IPS-NIHi7 (cell line): ENCODE data around the gene RBM23.

ENCODE experiments used
- DNase-seq: peaks from one replicate; pipeline ENCODE4 v3.0.0; 2012; ENCODE audit warnings: mixed read lengths; ENCODE audit errors: extremely low spot score

Gene RBM23

DNA sequence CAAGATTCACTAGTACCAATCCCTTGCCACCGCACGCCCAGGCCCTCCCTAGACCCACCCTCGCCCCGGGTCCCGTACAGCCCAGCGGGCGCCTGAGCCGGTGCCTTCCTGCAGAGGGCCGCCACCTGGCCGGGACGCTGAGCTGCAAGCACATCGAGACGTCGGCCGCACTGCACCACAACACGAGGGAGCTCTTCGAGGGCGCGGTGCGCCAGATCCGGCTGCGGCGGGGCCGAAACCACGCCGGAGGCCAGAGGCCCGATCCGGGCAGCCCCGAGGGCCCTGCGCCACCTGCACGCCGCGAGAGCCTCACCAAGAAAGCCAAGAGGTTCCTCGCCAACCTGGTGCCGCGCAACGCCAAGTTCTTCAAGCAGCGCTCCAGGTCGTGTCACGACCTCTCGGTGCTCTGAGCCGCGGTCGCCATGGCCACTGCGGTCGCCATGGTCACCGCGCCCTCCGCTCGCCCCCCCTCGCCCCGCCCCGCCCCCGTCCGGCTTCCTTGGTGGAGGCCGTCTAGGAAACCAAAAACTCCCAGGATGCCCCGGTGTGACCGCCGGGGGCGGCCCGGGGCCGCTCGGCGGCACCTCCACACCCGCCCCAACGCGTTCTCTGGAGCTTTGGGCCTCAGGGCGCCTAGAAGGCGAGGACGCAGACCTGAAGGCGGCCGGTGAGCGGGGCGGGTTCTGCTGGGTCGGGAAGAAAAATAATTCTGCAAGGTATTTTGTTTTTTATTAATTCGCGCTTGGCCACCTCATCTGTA is 32.3 kb downstream of the RBM23 start:
- peak; percentile 77 for DNase-seq

DNA sequence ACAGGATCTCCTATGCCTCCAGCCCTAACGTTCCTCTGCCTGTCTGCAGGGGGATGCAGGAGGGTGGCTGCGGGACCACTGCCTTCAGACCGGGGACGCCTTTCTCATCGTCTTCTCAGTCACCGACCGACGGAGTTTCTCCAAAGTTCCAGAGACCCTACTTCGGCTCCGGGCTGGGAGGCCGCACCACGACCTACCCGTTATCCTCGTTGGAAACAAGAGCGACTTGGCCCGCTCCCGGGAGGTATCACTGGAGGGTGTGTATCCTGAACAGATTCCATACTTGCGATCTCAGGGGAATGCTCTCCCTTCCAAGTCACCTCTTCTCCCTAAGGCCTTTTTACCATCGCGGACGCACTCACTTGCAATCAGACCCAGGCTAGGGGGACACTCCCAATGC is 33.0 kb downstream of the RBM23 start:
- no peak for DNase-seq

DNA sequence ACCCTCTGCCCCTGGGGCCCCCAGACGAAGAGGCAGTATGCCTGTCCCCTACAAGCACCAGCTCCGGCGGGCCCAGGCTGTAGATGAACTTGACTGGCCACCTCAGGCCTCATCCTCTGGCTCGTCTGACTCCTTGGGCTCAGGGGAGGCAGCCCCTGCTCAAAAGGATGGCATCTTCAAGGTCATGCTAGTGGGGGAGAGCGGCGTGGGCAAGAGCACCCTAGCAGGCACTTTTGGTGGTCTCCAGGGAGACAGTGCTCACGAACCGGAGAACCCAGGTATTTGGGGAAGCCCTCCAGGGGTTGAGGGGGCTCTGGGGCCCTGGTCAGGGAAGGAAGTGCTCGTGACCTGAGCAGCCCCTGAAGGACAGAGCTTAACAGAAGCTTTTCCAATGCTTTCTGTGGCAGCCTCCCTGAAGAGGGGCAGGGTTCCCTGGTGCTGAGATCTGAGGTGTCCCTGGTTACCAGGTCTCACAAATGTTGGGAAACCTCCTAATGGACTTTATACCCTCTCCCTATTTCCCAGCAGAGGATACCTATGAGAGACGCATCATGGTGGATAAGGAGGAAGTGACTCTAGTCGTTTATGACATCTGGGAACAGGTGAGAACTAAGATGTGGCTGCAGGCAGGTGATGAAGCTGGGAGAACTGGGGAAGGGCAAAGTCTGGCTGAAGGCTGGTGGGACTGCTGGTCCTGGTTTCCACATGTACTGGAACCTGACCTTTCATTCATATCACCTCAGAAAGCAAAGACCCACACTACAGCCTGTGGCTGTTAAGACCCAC is 34.0 kb downstream of the RBM23 start:
- no peak for DNase-seq

DNA sequence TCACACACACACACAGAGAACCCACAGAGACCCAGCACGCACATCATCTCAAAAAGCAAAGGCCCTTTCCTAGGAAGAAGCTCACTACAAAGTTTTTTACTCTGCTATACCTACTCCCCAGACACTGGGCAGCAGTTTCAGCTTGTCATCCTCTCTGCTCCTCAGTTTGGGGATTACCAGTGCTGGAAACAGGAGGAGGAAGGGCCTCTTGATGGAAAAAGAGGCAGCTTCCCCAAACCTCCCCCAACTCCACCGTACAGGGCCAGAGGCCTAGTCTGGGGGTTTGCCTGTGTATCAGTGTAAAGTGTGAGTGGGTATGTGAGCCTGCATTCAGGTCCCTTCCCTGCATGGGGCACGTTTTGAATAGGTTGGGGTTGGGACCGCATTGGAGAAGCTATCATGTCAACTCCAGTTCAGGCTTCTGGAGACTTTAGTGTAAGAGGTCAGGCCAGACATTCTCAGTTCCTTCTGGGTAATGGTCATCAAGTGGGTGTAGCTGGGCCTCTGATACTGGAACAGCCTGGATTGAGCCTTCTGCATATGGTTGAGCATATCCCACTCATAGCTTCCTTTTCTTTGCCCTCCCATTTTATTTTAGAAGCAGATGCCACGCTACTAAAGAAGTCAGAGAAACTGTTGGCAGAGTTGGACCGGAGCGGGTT is 34.7 kb downstream of the RBM23 start:
- no peak for DNase-seq

DNA sequence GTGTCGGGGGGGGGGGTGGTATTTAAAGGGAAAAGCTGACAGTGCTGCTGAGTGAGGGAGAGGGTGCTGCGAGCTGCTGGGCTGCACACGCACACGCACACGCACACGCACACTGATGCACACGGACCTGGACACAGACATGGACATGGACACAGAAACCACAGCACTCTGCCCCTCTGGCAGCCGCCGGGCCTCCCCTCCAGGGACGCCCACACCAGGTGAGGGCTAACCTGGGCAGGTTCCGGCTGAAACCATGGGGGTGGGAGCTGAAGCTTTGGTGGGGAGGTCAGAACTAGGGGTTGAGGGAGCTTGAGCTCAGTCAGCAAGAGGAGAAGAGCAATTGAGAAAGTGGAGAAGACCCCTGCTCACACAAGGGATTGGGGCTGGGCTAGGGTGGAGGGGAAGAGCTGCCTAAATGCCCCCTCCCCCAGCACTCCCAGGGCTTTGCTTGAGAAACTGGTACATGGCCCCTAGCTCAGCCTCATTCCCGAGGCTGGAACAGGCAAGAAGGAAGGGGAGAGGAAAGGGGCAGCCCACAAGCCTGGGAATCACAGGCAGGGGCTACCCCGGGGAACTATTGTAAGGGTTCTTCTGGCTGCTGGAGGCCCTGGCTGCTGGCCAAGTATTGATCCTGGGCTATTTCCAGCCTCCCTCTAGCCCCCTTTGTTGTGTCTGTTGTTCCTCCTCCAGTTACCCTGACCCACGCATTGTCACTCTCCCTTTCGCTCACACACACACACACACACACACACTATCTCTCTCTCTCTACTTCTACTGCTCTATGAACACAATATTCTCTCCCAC is 35.6 kb downstream of the RBM23 start, which contains the start of gene REM2:
REM2 (plus strand) TSS at position 50 of the 804 bp plus-strand sequence; CDS start at position 116, 66 bp downstream.
- peak; percentile 40 for DNase-seq

DNA sequence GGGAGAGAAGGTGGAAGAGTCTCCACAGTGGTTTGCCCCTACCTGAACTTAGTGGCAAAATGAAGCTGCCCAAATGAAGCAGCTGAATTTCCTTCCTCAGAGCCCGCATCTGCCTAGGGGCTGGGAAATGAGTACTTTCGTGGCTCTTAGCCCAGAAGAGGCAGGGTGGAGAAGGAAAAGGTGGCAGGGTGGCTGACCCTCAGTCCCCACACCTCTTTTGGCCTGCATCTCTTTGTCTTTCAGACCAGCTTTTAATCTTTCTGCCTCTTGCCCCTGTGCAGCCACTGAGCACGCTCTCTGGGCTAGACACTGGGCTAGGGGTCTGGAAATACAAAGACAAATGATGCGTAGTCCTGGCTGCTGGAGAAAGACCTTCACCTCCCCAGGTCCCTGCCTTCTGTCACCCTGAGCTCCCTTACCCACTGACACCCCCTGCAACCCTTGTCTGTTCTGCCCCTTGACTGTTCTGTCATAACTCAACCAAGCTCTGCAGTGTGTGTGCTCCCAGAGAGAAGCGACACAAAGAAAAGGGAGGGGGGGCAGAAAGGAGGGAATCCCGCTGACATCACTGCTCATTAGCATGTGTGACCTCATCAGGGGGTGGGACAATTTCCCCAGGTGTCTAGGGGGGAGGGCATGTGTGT is 36.3 kb downstream of the RBM23 start:
- peak; percentile 80 for DNase-seq

DNA sequence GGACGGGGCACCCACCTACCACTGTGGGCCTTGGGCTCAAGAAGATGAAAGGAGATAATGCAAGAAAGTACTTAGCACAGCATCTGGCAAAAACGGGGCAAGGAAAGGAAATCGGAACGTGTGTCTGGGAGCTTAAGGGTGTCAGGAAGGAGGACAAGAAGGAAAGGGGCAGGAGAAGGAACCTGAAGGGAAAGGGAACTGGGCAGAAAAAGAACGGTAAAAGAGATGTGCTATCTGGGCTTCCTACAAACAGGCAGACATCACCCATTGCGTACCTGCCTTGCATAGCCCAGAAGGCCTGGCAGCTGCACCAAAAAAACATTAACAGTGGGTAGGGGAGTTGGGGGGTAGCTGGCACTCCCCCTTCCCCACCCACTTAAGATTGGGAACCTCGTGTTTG is 36.9 kb downstream of the RBM23 start:
- no peak for DNase-seq

DNA sequence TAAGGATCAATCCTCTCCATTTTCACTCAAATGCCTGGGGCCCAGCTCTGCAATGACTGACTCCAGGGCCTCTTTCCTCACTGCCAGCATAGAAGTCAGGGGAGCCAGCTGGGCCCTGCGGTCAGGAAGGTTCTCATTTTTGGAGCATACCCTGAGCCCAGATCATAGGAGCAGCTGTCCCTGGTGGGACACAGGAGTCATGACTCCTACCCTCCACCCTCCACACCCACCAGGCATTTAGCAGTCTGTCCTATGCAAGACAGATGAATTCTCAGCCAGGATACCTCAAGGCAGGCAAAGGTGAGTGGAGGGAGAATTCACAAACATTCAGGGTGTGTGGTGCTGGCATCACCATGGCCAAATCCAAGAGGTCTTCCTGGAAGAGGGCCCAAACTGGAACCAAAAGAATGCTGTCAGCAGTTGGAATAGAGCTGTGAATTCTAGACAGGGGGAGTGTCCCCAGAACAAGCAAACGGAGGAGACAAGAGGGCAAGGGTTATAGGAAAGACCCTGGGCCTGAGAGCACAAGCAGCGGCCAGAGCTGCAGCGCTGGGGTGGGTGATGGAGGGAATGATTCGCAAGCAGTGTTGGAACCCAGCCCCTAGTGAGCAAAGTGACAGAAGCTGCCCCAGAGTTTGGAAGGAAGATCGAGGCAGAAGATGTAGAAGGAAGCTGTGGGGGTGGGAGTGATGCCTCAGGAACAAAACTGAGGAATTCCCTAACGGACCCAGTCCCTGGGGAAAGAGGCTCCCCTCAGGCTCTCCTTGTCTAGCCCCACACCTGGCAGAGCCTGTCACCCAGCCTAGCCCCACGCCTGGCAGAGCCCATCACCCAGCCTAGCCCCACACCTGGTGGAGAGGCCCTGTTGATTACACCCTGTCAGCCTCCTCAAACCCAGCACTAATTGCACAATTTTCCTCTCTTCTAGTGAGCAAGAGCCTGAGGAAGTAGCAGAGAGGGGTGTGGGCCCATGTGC is 40.4 kb downstream of the RBM23 start:
- DNase-seq = no peak

DNA sequence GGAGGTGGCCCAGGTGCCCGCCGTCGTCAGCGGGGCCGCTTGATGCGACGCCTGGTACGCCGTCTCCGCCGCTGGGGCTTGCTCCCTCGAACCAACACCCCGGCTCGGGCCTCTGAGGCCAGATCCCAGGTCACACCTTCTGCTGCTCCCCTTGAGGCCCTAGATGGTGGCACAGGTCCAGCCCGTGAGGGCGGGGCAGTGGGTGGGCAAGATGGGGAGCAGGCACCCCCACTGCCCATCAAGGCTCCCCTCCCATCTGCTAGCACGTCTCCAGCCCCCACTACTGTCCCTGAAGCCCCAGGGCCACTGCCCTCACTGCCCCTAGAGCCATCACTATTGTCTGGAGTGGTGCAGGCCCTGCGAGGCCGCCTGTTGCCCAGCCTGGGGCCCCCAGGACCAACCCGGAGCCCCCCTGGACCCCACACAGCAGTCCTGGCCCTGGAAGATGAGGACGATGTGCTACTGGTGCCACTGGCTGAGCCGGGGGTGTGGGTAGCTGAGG is 41.9 kb downstream of the RBM23 start:
- DNase-seq = no peak

DNA sequence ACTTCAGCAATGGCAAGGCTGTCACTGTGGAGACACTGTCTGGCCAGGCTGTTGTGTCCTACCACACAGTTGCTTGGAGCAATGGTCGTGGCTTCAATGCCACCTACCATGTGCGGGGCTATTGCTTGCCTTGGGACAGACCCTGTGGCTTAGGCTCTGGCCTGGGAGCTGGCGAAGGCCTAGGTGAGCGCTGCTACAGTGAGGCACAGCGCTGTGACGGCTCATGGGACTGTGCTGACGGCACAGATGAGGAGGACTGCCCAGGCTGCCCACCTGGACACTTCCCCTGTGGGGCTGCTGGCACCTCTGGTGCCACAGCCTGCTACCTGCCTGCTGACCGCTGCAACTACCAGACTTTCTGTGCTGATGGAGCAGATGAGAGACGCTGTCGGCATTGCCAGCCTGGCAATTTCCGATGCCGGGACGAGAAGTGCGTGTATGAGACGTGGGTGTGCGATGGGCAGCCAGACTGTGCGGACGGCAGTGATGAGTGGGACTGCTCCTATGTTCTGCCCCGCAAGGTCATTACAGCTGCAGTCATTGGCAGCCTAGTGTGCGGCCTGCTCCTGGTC is 43.1 kb downstream of the RBM23 start:
- no peak for DNase-seq

DNA sequence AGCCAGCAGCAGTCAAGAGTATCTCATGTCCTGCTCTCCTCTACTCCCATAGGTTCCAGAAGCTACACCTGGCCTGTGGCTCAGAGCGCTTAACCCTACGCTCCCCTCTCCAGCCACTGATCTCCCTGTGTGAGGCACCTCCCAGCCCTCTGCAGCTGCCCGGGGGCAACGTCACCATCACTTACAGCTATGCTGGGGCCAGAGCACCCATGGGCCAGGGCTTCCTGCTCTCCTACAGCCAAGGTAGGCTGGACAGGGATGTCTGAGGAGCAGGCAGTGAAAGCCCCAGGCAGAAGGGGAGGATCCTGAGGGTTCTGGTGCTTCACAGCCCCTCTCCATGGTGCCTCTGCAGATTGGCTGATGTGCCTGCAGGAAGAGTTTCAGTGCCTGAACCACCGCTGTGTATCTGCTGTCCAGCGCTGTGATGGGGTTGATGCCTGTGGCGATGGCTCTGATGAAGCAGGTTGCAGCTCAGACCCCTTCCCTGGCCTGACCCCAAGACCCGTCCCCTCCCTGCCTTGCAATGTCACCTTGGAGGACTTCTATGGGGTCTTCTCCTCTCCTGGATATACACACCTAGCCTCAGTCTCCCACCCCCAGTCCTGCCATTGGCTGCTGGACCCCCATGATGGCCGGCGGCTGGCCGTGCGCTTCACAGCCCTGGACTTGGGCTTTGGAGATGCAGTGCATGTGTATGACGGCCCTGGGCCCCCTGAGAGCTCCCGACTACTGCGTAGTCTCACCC is 43.8 kb downstream of the RBM23 start:
- no peak for DNase-seq

DNA sequence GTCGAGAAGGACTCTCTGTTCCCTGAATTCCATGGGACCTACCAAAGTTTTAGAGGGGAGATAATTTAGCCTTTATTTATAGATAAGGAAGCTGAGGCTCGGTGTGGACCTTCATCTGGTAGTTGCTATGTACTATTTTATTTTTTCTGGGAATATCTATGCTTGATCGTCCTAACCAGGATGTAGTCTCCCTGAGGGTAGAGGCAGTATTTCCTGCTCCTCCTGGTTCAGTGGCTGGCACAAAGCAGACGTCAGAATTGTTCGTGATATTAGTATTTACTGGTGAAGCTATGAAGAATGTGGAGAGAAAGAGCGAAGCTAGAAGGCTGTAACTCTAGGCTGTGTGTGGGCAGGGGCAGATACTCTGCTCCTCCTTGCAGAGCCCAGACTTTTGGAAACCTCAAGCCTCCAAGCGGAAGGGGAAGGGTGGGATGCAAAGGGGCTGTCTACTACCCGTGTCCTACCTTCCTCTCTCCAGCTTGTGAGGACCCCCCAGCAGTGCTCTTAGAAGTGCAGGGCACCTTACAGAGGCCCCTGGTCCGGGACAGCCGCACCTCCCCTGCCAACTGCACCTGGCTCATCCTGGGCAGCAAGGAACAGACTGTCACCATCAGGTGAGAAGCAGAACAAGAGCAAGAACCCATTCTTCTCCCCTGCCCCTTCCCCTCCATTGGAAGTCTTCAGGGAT is 46.0 kb downstream of the RBM23 start:
- no peak for DNase-seq

DNA sequence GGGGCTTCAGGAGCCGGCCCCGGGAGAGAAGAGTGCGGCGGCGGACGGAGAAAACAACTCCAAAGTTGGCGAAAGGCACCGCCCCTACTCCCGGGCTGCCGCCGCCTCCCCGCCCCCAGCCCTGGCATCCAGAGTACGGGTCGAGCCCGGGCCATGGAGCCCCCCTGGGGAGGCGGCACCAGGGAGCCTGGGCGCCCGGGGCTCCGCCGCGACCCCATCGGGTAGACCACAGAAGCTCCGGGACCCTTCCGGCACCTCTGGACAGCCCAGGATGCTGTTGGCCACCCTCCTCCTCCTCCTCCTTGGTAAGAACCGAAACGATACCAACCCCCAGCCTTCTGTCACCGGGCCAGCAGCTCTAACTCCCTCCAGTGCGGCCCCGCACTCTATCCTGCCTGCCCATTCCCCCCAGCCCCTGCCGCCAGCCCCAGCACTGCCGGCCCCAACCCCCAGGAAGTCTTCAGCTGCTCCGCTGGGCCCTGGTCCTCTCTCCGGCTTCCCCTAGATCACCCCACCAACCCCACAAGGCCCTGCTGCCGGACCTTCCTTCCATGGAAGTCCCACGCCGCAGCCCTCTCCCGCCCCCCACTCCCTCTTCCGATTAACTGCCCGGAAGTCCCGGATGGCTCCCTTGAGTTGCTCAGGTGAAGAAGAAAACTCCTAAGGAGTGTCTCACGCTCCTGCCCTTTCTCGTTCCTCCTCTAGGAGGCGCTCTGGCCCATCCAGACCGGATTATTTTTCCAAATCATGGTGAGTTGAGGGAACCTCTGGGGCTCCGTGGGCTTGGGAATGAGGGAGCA is 46.7 kb downstream of the RBM23 start:
- DNase-seq = peak; percentile 82

DNA sequence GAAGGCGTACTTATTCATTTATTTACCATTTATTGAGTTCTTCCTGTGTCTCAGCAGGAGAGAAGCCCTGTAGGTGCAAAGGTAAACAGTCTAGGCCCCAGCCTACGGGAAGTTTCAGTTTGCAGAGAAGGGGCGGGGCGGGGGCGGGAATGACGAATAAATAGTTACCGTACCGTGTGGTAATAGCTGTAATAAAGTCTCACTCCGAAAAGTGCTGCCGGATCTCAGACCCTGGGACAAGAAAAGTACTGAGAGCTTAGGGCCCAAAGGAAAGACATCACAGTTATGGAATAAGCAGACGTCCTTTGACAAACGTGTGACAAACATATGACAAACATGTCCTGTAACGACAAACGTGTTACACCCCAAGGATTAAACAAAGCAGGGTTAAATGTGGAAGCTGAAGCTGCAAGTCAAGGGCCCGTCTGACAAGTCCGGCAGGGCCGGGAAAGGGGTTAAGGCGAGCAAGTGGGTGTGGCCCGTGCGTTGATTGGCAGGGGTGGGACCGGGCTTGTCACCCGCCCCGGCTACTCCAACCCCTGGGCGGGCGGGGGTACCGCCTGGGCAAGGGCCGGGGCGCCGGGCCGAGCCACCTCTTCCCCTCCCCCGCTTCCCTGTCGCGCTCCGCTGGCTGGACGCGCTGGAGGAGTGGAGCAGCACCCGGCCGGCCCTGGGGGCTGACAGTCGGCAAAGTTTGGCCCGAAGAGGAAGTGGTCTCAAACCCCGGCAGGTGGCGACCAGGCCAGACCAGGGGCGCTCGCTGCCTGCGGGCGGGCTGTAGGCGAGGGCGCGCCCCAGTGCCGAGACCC is 47.5 kb downstream of the RBM23 start, which contains the start of gene LRP10:
LRP10 (plus strand) TSS at position 517 of the 809 bp plus-strand sequence. CDS start 564 bp downstream, outside the sequence.
- peak; percentile 93 for DNase-seq

DNA sequence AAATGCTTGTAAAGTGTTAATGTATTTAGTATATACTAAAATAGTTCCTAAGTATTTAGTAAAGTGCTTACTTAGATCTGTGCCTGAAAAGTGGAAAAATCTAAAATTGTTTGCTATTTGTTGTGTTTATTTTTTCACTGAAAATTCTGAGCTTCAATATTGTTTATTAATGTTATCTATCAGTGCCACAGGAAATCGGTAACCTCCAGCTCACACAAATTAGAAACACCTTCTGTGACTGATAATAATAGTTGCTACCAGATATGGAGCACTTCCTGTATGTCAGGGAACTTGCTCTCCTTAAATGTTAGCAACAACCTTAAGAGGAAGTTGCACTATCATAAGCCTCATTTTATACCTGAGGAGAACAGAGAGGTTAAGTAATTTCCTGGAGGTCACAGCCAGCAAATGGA is 48.1 kb downstream of the RBM23 start:
- DNase-seq = no peak

DNA sequence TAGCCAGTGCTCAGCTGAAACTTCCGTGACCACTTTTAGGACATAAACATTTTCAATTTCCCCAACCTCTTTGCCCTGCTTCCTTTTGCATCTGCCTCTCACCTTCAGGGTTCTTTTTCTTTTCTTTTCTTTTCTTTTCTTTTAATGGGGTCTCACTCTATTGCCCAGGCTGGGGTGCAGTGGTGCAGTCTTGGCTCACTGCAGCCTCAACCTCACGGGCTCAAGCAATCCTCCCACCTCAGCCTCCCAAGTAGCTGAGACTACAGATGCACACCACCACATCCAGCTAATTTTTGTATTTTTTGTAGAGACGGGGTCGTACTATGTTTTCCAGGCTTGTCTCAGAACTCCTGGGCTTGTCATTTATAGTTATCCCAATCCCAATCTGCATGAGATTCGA is 52.1 kb downstream of the RBM23 start:
- no peak for DNase-seq
